CD14-positive monocyte (primary cell): ENCODE data around the gene CHD1. TPM values are rescaled to one million over a fixed set of nuclear protein-coding genes. Genes with fewer than 3 reads are reported as not detected.

Source experiments
- DNase-seq, 3 donors: peaks; one replicate each; pipeline ENCODE4 v3.0.0-alpha.2; 2011 to 2022
- H2AFZ ChIP-seq: 2 replicates; pipeline ENCODE4 v1.6.0; 2012; ENCODE audit warnings: mild to moderate bottlenecking, low read depth, low read length, inconsistent platforms; ENCODE audit not compliant: insufficient read depth, poor library complexity, severe bottlenecking
- H3K27ac ChIP-seq, 2 donors: 1 replicate in 1 of 2; 2 replicates in 1 of 2; pipeline ENCODE4 v1.5.1; 2012 to 2013; ENCODE audit warnings: low read length in 2 of 2, control low read depth in 1 of 2, inconsistent platforms in 1 of 2, low read depth in 1 of 2, mild to moderate bottlenecking in 1 of 2
- H3K27me3 ChIP-seq, 2 donors: one replicate each; pipeline versions ENCODE4 v1.6.0 to v1.6.1; 2011 to 2013; ENCODE audit warnings: low read length in 2 of 2; ENCODE audit not compliant: control insufficient read depth in 2 of 2, insufficient read depth in 2 of 2
- H3K36me3 ChIP-seq, 2 donors: replicated peaks in 1 of 2; 1 replicate in 1 of 2; 2 replicates in 1 of 2; pipeline versions ENCODE4 v1.5.1 to v1.6.1; 2012 to 2013; ENCODE audit warnings: low read length in 2 of 2, control low read depth in 1 of 2, inconsistent platforms in 1 of 2, mild to moderate bottlenecking in 1 of 2; ENCODE audit not compliant: insufficient read depth in 2 of 2, control insufficient read depth in 1 of 2
- H3K4me1 ChIP-seq, 2 donors: 1 replicate in 1 of 2; 2 replicates in 1 of 2; pipeline versions ENCODE4 v1.5.1 to v1.6.1; 2012 to 2013; ENCODE audit warnings: low read length in 2 of 2, control low read depth in 1 of 2, inconsistent platforms in 1 of 2, mild to moderate bottlenecking in 1 of 2, moderate library complexity in 1 of 2; ENCODE audit not compliant: insufficient read depth in 2 of 2, control insufficient read depth in 1 of 2
- H3K4me2 ChIP-seq: replicated peaks from 2 replicates; pipeline ENCODE3; 2012; ENCODE audit warnings: low read length, moderate library complexity, mild to moderate bottlenecking; ENCODE audit not compliant: poor library complexity, severe bottlenecking; ENCODE audit errors: extremely low read depth
- H3K4me3 ChIP-seq, 3 experiments: fragments of 200-600 bp in 1 of 3; sonication (generic) in 1 of 3; replicated peaks in 1 of 3; 1 replicate in 2 of 3; 2 replicates in 1 of 3; pipeline ENCODE4 v1.5.1; 2011 to 2013; ENCODE audit warnings: low read length in 3 of 3, mild to moderate bottlenecking in 3 of 3, control low read depth in 2 of 3, low read depth in 2 of 3, inconsistent platforms in 1 of 3, moderate library complexity in 1 of 3
- H3K79me2 ChIP-seq: 2 replicates; pipeline ENCODE4 v1.6.0; 2012; ENCODE audit warnings: mild to moderate bottlenecking, control low read depth, inconsistent platforms, low read length, moderate library complexity; ENCODE audit not compliant: insufficient read depth
- H3K9ac ChIP-seq: 2 replicates; pipeline ENCODE4 v1.6.0; 2017; ENCODE audit warnings: low read length, mild to moderate bottlenecking; ENCODE audit not compliant: insufficient read depth, poor library complexity, severe bottlenecking
- H3K9me3 ChIP-seq, 2 donors: replicated peaks in 1 of 2; 1 replicate in 1 of 2; 2 replicates in 1 of 2; pipeline versions ENCODE4 v1.5.1 to v1.6.1; 2012 to 2013; ENCODE audit warnings: low read length in 2 of 2, control low read depth in 1 of 2; ENCODE audit not compliant: control insufficient read depth in 1 of 2, insufficient read depth in 1 of 2
- H4K20me1 ChIP-seq: 2 replicates; pipeline ENCODE4 v1.6.0; 2012; ENCODE audit warnings: mild to moderate bottlenecking, low read length, control low read depth, moderate library complexity; ENCODE audit not compliant: insufficient read depth
- H3K27ac Mint-ChIP-seq, 7 donors: one replicate each; pipeline ENCODE4 v1.8.0; 2020; ENCODE audit warnings: mild to moderate bottlenecking in 7 of 7, mixed read lengths in 7 of 7, moderate library complexity in 6 of 7, inconsistent platforms in 2 of 7
- H3K27me3 Mint-ChIP-seq, 3 donors: one replicate each; pipeline ENCODE4 v1.8.0; 2021 to 2022; ENCODE audit warnings: low read depth in 3 of 3, mild to moderate bottlenecking in 3 of 3, mixed read lengths in 3 of 3, moderate library complexity in 3 of 3, inconsistent platforms in 1 of 3
- H3K36me3 Mint-ChIP-seq, 2 donors: one replicate each; pipeline ENCODE4 v1.8.0; 2020; ENCODE audit warnings: mixed read lengths in 2 of 2, inconsistent platforms in 1 of 2, mild to moderate bottlenecking in 1 of 2
- H3K4me1 Mint-ChIP-seq: one replicate; pipeline ENCODE4 v1.8.0; 2020; ENCODE audit warnings: mild to moderate bottlenecking, mixed read lengths
- H3K4me3 Mint-ChIP-seq, 2 donors: one replicate each; pipeline ENCODE4 v1.8.0; 2020; ENCODE audit warnings: mild to moderate bottlenecking in 2 of 2, mixed read lengths in 2 of 2, moderate library complexity in 1 of 2
- H3K9me3 Mint-ChIP-seq, 7 donors: one replicate each; pipeline ENCODE4 v1.8.0; 2020 to 2022; ENCODE audit warnings: mixed read lengths in 7 of 7, mild to moderate bottlenecking in 6 of 7, moderate library complexity in 6 of 7, inconsistent platforms in 2 of 7
- CTCF ChIP-seq: fragments of 200-600 bp; IDR thresholded peaks from one replicate; pipeline ENCODE4 v1.8.0; 2022; ENCODE audit warnings: antibody characterized with exemption, mild to moderate bottlenecking
- WGBS: methylation state at CpG from one replicate; pipeline ENCODE4 v1.1.5; 2013; ENCODE audit warnings: missing lambda C conversion rate; ENCODE audit not compliant: insufficient coverage; 5-methylcytosine and 5-hydroxymethylcytosine counted together
- intact Hi-C, 2 donors: fragments of 100-400 bp; cut with micrococcal nuclease; formaldehyde crosslinking; loops; one replicate each; pipeline versions ENCODE4 v1.15.0 to v1.15.1; 2023
- polyA plus RNA-seq, 3 donors: library from polyadenylated mRNA; depleted of rRNA in 1 of 3; unstranded in 2 of 3; stranded (reverse) in 1 of 3; fragments of 300-500 nt in 2 of 3; fragments of >200 nt in 1 of 3; fragmentation: Illumina TruSeq in 2 of 3; gene quantifications; 1 replicate in 2 of 3; 2 replicates in 1 of 3; pipeline ENCODE4 v1.2.3, GENCODE V29; 2012 to 2021

CHD1 gene
- polyA plus RNA-seq, 3 donors: 3.1 to 45.7 (median 6.7) TPM

GRCh38 chr5:98844865-98845264 lies 83.9 kb downstream of the CHD1 start:
- H3K4me1 ChIP-seq: no peaks in the 10 kb centered on the region
- no peaks in the 10 kb centered on the region for H4K20me1 ChIP-seq
- H3K27ac Mint-ChIP-seq: no peak overlapping the region

GRCh38 chr5:98843481-98843880 lies 85.3 kb downstream of the CHD1 start:
- H3K4me3 ChIP-seq: no peak overlapping the region
- H3K9ac ChIP-seq: no peak overlapping the region
- no peaks in the 10 kb centered on the region for H4K20me1 ChIP-seq
- no peak overlapping the region for H2AFZ ChIP-seq
- DNase-seq: no peak
- no peaks in the 10 kb centered on the region for H3K4me1 ChIP-seq
- peaks cover 13 to 17% of the 10 kb centered on the region in 2 donors for H3K9me3 ChIP-seq
- H3K27ac ChIP-seq: no peak overlapping the region
- H3K79me2 ChIP-seq: no peaks in the 10 kb centered on the region
- H3K4me1 Mint-ChIP-seq: peaks cover 7% of the 10 kb centered on the region
- no peak for TF ChIP-seq CTCF
- no peaks in the 10 kb centered on the region for H3K36me3 Mint-ChIP-seq
- 100% methylated on average over 1 of the region's 3 CpGs for WGBS
- no peak overlapping the region for H3K4me2 ChIP-seq
- peaks cover 0 to 2% (median 0%) of the 10 kb centered on the region in 3 donors for H3K27me3 Mint-ChIP-seq
- no peaks in the 10 kb centered on the region for H3K36me3 ChIP-seq
- intact Hi-C loops: no loop called here
- H3K9me3 Mint-ChIP-seq: peaks cover 2 to 31% (median 22%) of the 10 kb centered on the region in 7 donors
- H3K4me3 Mint-ChIP-seq: no peak overlapping the region
- H3K27ac Mint-ChIP-seq: no peak overlapping the region
- H3K27me3 ChIP-seq: no peaks in the 10 kb centered on the region

More at GRCh38 chr5:98844865-98845264, 83.9 kb downstream of the CHD1 start:
- H3K9me3 Mint-ChIP-seq: peaks cover 2 to 31% (median 22%) of the 10 kb centered on the region in 7 donors
- no CpG with 5 or more reads among the region's 6 CpGs for WGBS
- no peak overlapping the region for H3K4me2 ChIP-seq
- H3K27ac ChIP-seq: no peak overlapping the region
- H3K27me3 Mint-ChIP-seq: peaks cover 0 to 3% (median 1%) of the 10 kb centered on the region in 3 donors
- DNase-seq: no peak
- peaks cover 1% of the 10 kb centered on the region for H3K4me1 Mint-ChIP-seq
- intact Hi-C loops: no loop called here
- H3K79me2 ChIP-seq: no peaks in the 10 kb centered on the region
- TF ChIP-seq CTCF: no peak
- no peak overlapping the region for H3K4me3 ChIP-seq
- H3K36me3 Mint-ChIP-seq: no peaks in the 10 kb centered on the region
- H3K36me3 ChIP-seq: no peaks in the 10 kb centered on the region
- H3K9ac ChIP-seq: no peak overlapping the region
- H3K27me3 ChIP-seq: no peaks in the 10 kb centered on the region
- no peak overlapping the region for H2AFZ ChIP-seq
- H3K4me3 Mint-ChIP-seq: no peak overlapping the region
- H3K9me3 ChIP-seq: peaks cover 13 to 17% of the 10 kb centered on the region in 2 donors
